Mucosa of stomach (tissue), 1 donor: ENCODE data around the gene EDEM2.

ENCODE experiments used
- H3K27me3 ChIP-seq: one replicate; pipeline ENCODE4 v1.7.0; 2013; ENCODE audit warnings: mild to moderate bottlenecking, low read length; ENCODE audit not compliant: control insufficient read depth, insufficient read depth
- H3K36me3 ChIP-seq: one replicate; pipeline ENCODE4 v1.7.0; 2013; ENCODE audit warnings: low read length; ENCODE audit not compliant: control insufficient read depth, insufficient read depth
- H3K4me1 ChIP-seq: one replicate; pipeline ENCODE4 v1.7.0; 2013; ENCODE audit warnings: mild to moderate bottlenecking, low read length; ENCODE audit not compliant: control insufficient read depth, insufficient read depth
- H3K4me3 ChIP-seq: one replicate; pipeline ENCODE4 v1.7.0; 2013; ENCODE audit warnings: low read length
- H3K9ac ChIP-seq: one replicate; pipeline ENCODE4 v1.7.0; 2013; ENCODE audit warnings: mild to moderate bottlenecking, low read length, moderate library complexity
- H3K9me3 ChIP-seq: one replicate; pipeline ENCODE4 v1.7.0; 2013; ENCODE audit warnings: mild to moderate bottlenecking, low read length, moderate library complexity; ENCODE audit not compliant: control insufficient read depth
- donor health status: Pancreatic carcinoma.

The EDEM2 gene

DNA sequence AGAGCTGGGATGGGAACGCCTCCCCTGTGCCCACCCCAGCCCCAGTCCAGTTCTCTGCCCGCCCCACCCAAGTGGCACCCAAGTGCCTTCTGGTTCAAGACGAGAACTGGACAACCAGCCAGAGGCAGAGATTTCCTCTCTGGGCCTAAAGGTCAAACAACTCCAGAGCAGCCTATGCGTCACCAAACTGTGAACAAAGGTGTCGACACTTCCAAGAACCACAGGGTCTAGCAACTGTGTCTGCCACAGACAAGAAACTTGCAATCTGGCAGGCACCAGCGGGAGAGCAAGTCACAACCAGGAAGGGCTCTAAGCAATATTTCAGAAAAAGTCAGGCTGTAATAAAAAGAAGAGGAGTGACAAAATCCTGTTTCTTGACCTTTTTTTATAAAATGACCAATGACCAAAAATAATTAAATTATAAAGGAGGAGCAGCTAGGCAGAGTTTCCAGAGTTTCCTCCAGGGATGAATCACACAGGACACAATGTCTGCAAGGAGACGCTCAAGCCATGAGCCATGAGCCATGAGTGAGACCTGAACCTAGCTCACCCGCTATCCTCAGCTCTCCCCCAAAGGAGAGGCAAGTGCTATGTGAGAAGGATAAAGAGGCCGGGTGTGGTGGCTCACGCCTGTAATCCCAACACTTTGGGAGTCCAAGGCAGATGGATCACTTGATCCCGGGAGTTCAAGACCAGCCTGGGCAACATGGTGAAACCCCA lies 11.1 kb downstream of the EDEM2 start:
- Histone ChIP-seq H3K4me1 (no peaks in the 10 kb centered on the region), H3K9me3 (no peaks in the 10 kb centered on the region), H3K36me3 (no peaks in the 10 kb centered on the region), H3K4me3 (no peak overlapping the region), H3K27me3 (no peaks in the 10 kb centered on the region), H3K9ac (no peak overlapping the region)

DNA sequence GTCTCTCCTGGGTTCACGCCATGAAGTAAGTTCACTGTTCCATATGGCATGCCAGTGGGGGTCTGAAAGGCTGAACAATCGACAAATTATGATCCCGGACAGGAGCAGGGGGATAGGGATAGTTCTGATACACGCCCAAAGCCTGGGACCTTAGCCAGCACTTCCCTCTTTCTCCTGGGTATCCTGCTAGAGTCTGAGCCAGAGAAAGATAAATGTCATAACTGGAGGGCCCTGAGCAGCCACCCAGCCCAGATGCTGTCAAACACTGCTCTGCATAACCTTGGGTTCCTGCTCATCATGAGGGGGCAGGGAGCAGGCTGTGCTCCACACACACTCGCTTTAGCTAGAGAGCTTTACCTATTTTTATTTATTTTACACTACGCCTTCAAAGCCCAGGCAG lies 12.3 kb downstream of the EDEM2 start:
- Histone ChIP-seq H3K27me3 (no peaks in the 10 kb centered on the region), H3K4me3 (no peak overlapping the region), H3K9me3 (no peaks in the 10 kb centered on the region), H3K36me3 (no peaks in the 10 kb centered on the region), H3K4me1 (no peaks in the 10 kb centered on the region), H3K9ac (no peak overlapping the region)

DNA sequence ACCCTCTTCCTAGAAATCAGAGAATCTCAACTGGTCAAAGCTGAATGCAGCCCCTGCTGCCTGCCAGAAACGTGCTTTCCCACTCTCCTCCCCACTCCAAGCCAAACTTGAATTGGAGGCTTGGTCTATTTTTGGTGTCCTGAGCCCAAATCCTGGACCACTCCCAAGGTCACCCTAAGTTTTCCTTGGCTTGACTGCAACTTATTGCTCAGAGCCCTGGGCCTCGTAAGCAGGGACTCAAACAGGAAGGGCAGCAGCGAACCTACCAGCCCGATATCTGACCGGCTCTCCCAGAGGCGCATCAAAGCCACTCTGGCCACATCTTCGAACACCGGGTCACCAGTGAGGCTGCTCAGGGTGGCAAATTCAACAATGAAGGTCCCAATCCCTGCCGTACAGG lies 12.7 kb downstream of the EDEM2 start:
- Histone ChIP-seq H3K4me3 (no peak overlapping the region), H3K9ac (no peak overlapping the region), H3K36me3 (no peaks in the 10 kb centered on the region), H3K9me3 (no peaks in the 10 kb centered on the region), H3K27me3 (no peaks in the 10 kb centered on the region), H3K4me1 (no peaks in the 10 kb centered on the region)

DNA sequence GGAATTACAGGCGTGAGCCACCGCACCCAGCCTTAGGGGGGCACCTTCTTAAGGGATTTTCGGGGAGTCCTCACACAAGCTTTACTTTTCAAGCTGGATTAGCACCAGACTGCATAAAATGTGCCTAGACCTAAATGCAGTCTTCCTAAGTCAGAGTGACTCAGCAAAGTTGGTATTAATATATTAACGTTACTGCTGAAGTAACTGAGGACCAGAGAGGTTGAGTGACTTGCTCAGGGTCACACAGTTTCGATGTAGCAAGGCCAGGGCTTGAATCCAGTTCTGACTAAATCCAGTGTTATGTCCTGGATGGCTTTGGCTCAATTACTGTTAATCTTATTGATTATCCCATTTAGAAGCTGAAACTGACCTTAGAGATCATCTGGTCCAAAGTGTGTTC lies 13.4 kb downstream of the EDEM2 start:
- no peaks in the 10 kb centered on the region for H3K36me3 ChIP-seq
- H3K9me3 ChIP-seq = no peaks in the 10 kb centered on the region
- no peaks in the 10 kb centered on the region for H3K27me3 ChIP-seq
- H3K4me3 ChIP-seq = no peak overlapping the region
- no peaks in the 10 kb centered on the region for H3K4me1 ChIP-seq
- no peak overlapping the region for H3K9ac ChIP-seq

DNA sequence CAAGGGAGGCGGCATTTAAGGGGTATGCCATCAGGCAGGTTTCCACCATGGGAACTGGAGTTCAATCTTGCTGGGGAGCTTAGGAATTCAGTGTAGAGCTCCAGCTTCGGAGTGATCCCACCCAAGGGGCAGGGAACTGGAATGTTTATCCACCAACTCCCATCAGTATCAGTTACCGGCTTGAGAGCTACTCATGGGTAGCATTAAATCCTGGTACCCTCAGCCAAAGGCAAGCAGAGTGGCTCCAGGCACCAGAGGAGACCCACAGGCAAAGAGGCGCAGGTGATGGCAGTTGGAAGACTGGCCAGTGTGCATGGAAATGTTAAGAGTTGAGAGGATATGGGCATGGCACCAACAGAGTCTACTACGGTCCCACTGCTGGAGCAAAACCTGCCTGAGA lies 14.1 kb downstream of the EDEM2 start:
- no peak overlapping the region for H3K4me3 ChIP-seq
- H3K36me3 ChIP-seq = no peaks in the 10 kb centered on the region
- H3K27me3 ChIP-seq = no peaks in the 10 kb centered on the region
- no peak overlapping the region for H3K9ac ChIP-seq
- H3K4me1 ChIP-seq = no peaks in the 10 kb centered on the region
- H3K9me3 ChIP-seq = no peaks in the 10 kb centered on the region

DNA sequence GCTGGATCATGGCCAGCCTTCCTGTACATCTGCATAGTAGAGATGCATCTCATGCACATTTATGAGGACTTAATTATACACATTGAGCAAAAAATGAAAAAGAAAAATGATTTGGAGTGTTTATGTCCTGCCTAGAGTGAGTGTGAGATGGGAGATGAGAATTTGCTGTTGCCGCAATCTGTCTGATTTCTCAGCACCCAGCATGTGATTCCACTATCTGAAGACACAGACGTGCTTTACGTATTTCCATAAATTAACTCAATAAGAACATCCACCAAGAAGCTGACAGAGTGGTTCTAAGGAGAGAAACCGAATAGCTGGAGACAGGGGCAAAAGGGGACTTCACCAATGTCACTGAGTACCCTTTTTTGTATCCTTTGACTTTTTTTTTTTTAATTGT lies 15.2 kb downstream of the EDEM2 start:
- Histone ChIP-seq H3K4me3 (no peak overlapping the region), H3K9ac (no peak overlapping the region), H3K27me3 (no peaks in the 10 kb centered on the region), H3K36me3 (no peaks in the 10 kb centered on the region), H3K9me3 (no peaks in the 10 kb centered on the region), H3K4me1 (no peaks in the 10 kb centered on the region)

DNA sequence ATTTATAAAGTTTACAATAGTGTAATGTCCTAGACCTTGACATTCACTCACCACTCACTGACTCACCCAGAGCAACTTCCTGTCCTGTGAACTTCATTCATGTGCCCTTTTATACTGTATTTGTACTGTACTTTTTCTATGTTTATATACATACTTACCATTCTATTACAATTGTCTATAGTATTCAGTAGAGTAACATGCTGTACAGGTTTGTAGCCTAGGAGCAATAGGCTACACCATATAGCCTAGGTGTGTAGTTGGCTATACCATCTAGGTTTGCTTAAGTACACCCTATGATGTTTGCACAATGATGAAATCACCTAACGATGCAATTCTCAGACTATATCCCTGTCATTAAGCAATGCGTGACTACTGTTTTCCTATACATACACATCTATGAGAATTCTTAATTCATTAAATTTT lies 17.5 kb downstream of the EDEM2 start:
- Histone ChIP-seq H3K9ac (no peak overlapping the region), H3K9me3 (no peaks in the 10 kb centered on the region), H3K27me3 (no peaks in the 10 kb centered on the region), H3K4me1 (no peaks in the 10 kb centered on the region), H3K36me3 (no peaks in the 10 kb centered on the region), H3K4me3 (no peak overlapping the region)

DNA sequence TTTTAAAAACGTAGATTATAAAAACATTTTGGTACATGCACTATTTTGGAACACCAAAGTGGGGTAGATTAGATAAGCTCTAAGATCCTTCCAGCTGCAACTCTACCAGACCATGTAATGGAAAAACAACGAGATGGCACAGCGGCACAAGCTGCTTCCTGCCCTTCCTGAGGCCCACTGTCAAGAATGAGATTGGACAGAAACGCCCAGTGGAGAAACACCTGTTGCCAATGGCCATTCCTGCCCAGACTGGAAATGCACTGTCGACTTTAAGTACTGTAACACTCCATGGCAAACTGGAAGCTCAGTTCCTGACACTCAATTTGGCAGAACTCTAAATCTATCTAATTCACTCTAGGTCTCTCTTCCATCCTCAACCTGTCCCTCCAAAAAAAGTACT lies 21.4 kb downstream of the EDEM2 start:
- Histone ChIP-seq H3K4me1 (no peaks in the 10 kb centered on the region), H3K36me3 (peaks cover 9% of the 10 kb centered on the region), H3K9ac (no peak overlapping the region), H3K4me3 (no peak overlapping the region), H3K27me3 (no peaks in the 10 kb centered on the region), H3K9me3 (no peaks in the 10 kb centered on the region)

DNA sequence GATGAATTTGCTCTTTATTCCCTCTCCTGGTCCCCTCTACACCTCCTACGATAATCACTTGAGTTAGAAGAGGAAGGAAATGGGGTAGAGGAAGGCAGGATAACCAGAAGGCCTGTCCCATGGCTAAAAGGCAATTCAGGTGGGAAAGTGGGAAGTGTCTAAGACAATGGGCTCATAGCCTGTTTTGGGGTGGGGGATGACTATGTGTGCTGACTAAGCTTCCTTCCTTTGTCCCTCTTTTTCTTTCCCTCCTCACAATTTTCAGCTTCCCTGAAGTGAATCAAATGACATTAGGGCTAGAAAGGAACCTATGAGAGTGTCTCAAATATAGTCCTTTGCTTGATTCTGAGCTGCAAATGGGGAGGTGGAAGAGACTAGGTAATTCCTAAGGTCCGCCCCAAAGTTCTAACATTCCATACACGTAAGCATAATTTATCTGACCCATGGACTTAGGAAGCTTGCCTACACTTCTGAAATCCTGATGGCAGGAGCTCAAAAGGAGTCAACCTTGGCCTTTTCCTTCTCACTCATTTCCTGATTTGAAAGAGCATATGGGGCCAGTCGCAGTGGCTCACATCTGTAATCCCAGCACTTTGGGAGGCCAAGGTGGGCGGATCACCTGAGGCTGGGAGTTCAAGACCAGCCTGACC lies 24.3 kb downstream of the EDEM2 start:
- Histone ChIP-seq H3K4me1 (peaks cover 6% of the 10 kb centered on the region), H3K9me3 (no peaks in the 10 kb centered on the region), H3K27me3 (no peaks in the 10 kb centered on the region), H3K4me3 (no peak overlapping the region), H3K9ac (no peak overlapping the region), H3K36me3 (peaks cover 21% of the 10 kb centered on the region)

DNA sequence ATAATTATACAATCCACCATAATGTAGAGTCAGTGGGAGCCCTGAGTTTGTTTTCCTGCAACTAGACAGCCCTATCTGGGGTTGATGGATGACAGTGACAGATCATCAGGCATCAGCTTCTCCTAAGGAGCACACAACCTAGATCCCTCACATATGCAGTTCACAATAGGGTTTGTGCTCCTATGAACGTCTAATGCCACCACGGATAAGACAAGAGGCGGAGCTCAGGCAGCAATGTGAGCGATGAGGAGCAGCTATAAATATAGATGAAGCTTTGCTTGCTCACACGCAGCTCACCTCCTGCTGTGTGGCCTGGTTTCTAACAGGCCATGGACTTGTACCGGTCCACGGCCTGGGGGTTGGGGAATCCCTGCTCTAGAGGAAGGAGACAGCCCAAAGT lies 25.9 kb downstream of the EDEM2 start:
- no peaks in the 10 kb centered on the region for H3K27me3 ChIP-seq
- H3K9ac ChIP-seq = no peak overlapping the region
- no peak overlapping the region for H3K4me3 ChIP-seq
- peaks cover 6% of the 10 kb centered on the region for H3K4me1 ChIP-seq
- H3K36me3 ChIP-seq = peaks cover 24% of the 10 kb centered on the region
- no peaks in the 10 kb centered on the region for H3K9me3 ChIP-seq

DNA sequence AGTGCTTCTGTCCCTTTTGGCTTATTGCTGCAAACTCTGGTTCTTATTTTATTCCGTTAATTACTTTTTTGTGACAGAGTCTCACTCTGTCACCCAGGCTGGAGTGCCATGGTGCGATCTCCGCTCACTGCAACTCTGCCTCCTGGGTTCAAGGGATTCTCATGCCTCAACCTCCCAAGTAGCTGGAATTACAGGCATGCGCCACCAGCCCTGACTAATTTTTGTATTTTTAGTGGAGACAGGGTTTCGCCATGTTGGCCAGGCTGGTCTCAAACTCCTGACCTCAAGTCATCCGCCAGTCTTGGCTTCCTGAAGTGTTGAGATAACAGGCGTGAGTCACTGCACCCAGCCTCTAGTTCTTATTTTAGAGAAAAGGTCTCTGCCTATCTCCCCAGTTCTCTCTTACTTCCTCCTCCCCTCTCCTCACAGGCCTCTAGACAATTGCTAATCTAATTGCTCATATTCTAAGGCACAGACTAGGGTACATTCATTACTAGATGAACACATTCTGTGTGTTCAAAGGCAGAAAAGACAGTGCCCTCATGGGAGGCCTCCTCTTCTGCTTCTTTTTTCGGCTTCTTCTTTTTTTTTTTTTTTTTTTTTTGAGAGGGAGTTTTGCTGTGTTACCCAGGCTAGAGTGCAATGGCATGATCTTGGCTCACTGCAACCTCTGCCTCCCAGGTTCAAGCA lies 27.0 kb downstream of the EDEM2 start:
- Histone ChIP-seq H3K9ac (no peak overlapping the region), H3K36me3 (peaks cover 24% of the 10 kb centered on the region), H3K4me1 (peaks cover 6% of the 10 kb centered on the region), H3K27me3 (no peaks in the 10 kb centered on the region), H3K4me3 (no peak overlapping the region), H3K9me3 (no peaks in the 10 kb centered on the region)

DNA sequence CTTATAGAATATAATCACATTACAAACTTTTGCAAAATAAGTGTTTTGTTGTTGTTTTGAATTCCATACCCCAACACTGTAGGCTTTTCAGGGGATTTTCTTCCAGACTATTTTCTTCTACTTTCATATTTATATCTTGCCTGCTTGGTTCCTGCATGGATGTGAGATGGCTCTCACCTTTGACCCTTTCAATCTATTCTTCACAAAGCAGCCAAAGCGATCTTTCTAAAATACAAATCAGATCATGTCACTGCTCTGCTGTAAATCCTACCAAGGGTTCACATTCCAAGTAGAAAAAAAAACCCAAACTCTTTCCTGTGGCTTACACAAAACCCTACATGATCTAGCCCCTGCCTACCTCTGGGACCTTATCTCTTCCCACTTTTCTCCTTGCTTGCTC lies 29.5 kb downstream of the EDEM2 start:
- Histone ChIP-seq H3K9ac (no peak overlapping the region), H3K9me3 (no peaks in the 10 kb centered on the region), H3K4me3 (no peak overlapping the region), H3K36me3 (peaks cover 19% of the 10 kb centered on the region), H3K4me1 (peaks cover 6% of the 10 kb centered on the region), H3K27me3 (no peaks in the 10 kb centered on the region)
